HG03439 (cell line): Measurements from ENCODE around the gene TSHZ1.

Experiments
- ATAC-seq: cut with Tn5 transposase; IDR thresholded peaks from one replicate; pipeline ENCODE4 v1.9.1; 2021; ENCODE audit warnings: mild to moderate bottlenecking, moderate library complexity; ENCODE audit not compliant: unreplicated experiment

The TSHZ1 gene

DNA sequence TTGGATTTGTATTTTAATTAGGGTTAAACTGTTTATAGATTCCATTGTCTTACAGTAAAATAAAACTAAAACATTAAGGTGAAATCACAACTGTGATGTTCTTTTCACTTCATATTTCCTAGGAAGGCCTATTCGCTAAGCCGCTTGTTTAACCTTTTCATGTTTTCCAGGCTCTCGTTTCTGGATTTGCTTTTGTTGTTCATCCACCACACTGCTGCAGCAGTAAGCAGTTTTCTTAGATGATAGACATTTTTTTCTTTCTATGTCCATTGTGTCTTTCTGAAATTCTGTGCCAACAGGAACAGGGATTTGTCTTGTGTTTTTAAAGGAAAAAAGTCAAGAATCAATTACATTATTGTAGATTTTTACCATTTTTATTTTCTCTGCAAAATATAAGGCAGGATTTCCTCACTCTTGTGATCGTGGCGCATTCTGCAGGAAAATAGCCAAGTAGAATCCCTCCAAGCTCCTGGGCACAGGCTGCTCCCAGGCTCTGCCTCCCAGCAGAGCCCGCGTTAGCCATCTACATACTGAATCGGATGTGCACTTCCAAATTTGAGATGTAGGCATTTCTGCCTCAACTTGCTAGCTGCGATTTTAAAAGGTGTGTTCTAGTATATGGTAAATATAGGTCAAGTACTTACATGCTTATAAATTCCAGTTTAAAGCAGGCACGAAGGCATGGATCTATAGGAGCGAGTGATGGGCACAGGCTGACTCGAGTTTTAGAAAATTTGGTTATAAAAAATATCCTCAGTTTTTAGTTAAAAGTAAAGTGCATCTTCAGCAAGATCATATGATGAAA lies 10.2 kb downstream of the TSHZ1 start:
- no peak for ATAC-seq

GRCh38 chr18:75221397-75221796 lies 10.8 kb downstream of the TSHZ1 start:
- ATAC-seq = no peak

GRCh38 chr18:75221897-75222296 lies 11.3 kb downstream of the TSHZ1 start:
- no peak for ATAC-seq

GRCh38 chr18:75222407-75222806 lies 11.8 kb downstream of the TSHZ1 start:
- no peak for ATAC-seq

DNA sequence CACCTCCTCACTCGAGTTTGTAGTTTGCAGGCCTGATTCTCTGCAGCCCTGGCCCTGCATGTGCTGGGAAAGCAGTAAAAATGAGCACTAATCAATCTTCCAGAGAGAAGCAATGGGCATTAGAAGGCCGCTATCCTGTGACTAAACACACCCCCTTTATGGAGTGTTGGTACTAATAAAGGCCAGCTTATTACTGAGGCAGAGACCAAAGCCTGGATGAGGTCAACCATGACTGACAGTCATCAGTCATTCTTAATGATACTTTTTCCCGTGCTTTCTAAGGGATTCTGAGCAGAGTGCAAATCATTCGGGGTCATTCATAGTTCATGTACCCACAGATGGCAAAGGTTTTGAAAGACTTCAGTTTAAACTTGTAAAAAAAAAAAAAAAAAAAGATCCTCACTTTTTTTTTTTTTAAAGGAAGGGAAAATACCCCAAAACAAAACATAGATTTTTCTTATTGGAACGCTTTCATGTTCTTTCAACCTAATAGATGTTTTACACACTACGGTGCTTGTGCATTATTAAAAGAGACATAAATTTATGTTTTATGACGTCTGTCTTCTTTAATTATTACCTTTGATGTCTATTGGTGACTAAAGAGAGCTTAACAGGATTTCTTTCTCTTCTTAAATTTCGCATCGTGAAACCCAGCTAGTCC lies 13.2 kb downstream of the TSHZ1 start:
- ATAC-seq = no peak

DNA sequence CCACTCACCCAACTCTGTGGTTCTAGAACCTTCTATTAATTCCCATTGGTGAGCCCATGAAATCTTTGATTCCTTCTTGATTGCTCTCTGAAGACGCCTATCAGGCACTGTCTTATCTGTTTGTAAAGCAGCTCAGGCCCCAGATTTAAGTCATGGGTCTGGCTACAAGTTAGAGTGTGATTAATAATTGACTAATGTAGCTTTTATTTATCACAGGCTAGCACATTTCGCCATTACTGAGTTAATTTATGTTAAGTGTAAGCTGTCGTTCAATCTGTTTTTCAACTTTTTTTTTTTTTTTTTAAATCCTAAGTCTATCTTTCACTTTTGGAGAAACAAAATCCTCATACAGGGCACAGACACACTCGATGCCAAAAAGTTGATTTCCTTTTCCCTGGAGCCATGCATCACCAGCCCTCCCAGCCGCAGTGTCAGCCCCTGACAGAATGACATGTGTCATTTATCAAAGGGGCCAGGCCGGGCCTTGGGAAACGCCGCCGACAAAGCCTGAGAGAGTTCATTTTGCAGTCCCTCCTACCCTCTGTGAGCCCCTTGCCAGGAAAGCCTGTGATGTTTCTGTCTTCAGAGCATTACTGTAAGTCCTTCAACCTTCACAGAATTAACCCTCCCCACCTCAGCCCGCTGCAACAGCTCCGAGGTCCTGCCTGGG lies 15.8 kb downstream of the TSHZ1 start:
- ATAC-seq = no peak

- ATAC-seq = no peak
Measured at GRCh38 chr18:75226956-75227316, 16.3 kb downstream of the TSHZ1 start.

- ATAC-seq = no peak
Measured at GRCh38 chr18:75227535-75228296, 17.1 kb downstream of the TSHZ1 start.

DNA sequence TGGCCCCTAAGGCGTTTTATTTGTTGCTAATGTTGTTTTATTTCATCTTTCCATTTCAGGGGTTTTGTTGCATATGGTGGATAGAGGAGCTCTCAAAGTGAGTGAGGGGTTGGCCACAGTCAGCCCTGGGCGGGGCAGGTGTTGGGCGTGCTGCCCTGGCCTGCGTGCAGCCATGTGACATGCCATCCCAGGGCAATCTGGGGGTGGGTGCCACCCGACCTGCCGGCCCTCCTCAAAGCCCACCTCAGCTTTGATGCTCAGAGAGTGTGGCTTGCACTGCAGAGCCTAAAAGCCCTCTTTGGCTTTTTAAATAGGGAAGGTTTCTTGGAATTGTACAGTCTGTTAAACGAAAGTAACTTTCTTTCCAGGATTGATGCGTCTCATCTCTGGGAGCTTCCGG lies 18.4 kb downstream of the TSHZ1 start:
- ATAC-seq = no peak

DNA sequence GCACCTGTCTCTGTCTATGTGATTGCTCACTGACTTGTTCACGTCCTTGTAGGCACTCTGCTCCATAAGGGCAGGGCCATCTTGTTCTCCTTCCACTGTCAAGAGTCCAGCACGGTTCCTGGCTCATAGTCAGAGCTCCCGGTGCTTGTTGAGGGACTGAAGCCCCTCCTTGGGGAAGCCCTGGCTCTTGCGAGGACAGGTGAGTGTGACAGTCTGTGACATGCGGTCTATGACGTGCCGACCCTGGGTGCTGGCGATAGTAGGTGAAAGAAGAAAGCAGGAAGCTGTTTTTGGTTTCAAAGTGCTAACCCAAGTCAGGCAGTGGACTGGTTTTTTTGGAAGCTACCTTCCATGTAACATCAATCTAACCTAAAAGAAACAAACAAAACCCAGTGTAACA lies 18.8 kb downstream of the TSHZ1 start:
- no peak for ATAC-seq

DNA sequence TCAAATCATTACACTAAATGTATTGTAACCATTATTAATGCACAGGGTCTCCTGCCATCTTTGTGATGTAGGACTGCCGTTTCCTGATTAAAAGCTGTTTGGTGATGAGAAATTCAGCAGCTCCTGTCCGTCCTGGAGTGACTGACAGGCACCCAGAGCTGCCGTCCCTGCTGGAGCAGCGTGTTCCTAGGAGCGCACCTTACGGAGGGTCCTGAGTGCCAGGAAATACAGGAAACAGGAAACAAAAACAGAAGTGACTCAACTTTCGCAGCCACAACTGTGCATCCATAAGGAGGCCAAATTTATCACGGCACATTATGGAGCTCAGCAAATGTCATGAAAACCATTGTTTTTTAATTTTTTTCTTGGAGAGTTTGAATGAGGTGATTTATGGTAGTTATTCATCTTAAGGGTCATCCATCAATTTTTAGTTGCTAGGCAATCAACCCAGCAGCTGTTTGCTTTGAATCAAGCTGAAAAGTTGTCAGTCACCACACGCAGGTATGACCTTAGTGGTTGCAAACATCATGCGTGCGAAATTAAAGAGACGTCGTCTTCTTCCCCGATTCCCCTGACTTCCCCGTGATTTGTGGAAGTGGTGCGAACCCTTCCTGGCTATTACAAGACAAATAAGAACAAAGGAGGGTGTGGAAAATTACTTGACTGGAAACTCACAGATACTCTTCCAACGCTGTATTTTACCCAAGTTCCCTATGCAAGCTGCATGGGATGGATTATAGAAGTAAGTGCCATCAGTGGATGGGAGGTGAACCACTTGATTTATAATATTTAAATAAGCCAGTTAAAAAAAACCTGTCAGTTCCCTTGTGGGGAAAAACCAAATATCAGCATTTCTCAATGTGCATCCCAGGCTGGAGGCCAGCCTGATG lies 19.8 kb downstream of the TSHZ1 start:
- ATAC-seq = no peak

DNA sequence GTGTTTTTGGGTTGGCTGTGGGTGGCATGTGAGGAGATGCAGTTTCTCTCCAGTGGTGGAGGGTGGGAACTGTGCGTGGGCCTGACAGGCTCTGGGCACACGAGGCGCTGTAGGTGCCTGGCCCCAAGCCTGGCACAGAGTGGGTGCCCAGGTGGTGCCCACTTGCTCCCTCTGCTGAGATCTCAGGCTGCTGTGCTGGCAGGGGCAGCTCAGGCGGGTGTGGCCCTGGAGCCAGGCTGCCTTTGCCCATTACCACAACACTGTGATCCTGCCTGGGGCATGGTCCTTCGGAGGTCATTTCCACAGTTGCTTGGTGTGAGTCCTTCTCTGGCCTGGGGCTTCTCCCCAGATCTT lies 20.4 kb downstream of the TSHZ1 start:
- ATAC-seq = no peak

- no peak for ATAC-seq
Measured at GRCh38 chr18:75234901-75235300, 24.3 kb downstream of the TSHZ1 start.

DNA sequence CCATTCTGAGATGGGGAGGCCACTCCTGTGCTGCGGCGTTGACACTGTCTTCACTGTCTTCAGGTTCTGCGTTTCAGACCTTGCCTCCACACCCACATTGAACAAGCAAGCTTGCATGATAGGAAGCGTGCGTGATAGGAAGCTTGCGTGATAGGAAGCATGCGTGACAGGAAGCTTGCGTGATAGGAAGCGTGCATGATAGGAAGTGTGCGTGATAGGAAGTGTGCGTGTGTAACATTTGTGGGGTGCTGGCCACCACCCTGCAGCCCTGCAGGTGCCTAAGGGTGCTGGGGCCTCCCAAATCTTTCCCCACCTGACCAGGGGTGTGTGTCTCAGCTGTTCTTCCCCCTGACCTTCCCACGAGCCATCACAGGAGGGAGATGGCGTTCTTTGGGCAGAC lies 25.3 kb downstream of the TSHZ1 start:
- no peak for ATAC-seq

DNA sequence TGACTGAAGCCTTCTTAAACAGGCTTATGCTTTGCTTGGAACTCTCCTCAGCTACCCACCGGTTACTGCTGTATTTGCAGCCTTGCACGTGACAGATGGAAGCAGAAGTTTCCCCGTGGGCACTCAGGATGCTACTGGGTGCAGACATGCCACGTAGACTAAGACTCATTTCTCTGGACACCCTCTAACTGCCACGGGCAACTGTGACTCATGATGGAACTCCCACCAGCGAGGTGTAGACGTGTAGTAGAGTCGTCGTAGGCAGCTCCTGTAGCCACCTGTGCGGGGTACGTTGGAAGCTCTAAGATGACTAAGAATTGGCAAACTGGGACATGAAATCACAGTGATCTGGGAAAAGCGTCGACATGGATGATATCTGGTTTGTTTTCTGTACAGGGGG lies 27.5 kb downstream of the TSHZ1 start:
- ATAC-seq = no peak

- no peak for ATAC-seq
Measured at GRCh38 chr18:75238786-75239185, 28.2 kb downstream of the TSHZ1 start.

DNA sequence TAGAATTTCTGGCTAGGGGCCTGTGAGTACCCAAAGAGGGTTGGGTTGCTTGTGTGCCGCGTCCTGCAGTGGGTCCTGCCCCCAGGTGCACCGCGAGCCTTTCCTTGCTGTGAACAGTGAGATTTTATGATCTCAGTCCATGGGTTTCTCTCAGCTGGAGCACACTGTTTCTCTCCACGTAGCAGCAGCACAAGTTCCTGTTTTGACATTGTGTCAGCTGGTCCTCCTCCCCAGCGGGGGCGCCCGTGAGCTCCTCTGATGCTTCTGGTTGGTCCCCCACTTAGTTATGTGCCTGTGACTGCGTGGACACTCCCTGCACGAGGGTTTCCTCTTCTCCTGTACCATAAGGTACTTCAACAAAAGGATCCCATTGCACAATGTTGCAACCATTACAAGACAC lies 29.8 kb downstream of the TSHZ1 start:
- ATAC-seq = no peak

GRCh38 chr18:75241705-75242104 lies 31.1 kb downstream of the TSHZ1 start:
- ATAC-seq = no peak

- no peak for ATAC-seq
Measured at GRCh38 chr18:75244351-75245313, 34.0 kb downstream of the TSHZ1 start.
